HG03097 (cell line): ENCODE results near the gene CHD8.
"Not testable (repeated sequence)": the region's sequence is repeated elsewhere in the genome, so short reads cannot be mapped to it uniquely, and the experiment has no call there.

ENCODE experiments used
- ATAC-seq: cut with Tn5 transposase; IDR thresholded peaks from one replicate; pipeline ENCODE4 v1.9.1; 2021; ENCODE audit not compliant: unreplicated experiment, low FRiP score

The CHD8 gene

GRCh38 chr14:21455912-21456667, at the start of gene CHD8:
Gene CHD8 (minus strand): TSS chr14:21456123. CDS start chr14:21431643, 24,480 bp downstream.
- peak; percentile 95 for ATAC-seq

DNA sequence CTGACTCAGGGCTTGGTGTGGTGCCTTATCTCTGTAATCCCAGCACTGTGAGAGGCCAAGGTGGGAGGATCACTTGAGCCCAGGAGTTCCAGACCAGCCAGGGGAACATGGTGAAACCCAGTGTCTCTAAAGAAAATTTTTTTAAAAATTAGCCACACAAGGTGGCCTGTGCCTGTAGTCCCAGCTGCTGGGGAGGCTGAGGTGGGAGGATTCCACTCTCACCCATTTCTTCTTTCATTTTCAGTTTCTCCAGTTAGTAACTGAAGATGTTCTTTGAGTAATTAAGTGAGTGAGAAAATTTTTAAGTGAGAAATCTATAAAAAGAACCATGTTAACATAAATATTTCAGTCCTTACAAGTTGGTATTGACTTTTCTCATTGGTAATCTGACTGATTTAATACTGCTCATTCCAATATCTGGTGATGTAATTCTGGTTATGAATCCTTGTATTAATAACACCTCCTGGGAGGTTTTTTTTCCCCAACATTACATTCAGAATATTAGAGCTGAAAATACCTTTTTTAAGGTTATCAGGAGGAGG, 49.2 kb upstream of the CHD8 start:
- peak; percentile 50 for ATAC-seq

- ATAC-seq = no peak
Observed at GRCh38 chr14:21503376-21503775, 47.5 kb upstream of the CHD8 start.

DNA sequence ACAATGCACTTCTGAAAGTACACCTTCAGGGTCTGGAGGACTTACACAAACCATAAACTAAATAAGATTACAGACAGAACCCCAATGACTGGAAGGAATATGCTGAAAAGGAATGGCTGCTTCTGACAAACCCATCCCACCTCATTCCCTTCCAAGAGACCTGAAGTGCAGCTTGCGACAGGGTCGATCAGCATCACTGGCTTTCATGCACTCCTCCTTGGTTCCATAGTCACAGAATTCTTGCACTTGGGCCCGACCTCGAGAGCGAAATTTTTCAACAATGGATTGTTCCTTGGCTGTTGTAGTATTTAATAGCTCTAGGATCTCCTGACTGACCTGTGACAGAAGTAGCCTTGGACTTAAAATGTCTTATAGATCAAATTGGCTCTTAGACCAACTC, 45.6 kb upstream of the CHD8 start:
- ATAC-seq = no peak

- no peak for ATAC-seq
Observed at GRCh38 chr14:21498540-21499526, 42.9 kb upstream of the CHD8 start.

GRCh38 chr14:21496453-21496852, 40.5 kb upstream of the CHD8 start:
- ATAC-seq = no peak

DNA sequence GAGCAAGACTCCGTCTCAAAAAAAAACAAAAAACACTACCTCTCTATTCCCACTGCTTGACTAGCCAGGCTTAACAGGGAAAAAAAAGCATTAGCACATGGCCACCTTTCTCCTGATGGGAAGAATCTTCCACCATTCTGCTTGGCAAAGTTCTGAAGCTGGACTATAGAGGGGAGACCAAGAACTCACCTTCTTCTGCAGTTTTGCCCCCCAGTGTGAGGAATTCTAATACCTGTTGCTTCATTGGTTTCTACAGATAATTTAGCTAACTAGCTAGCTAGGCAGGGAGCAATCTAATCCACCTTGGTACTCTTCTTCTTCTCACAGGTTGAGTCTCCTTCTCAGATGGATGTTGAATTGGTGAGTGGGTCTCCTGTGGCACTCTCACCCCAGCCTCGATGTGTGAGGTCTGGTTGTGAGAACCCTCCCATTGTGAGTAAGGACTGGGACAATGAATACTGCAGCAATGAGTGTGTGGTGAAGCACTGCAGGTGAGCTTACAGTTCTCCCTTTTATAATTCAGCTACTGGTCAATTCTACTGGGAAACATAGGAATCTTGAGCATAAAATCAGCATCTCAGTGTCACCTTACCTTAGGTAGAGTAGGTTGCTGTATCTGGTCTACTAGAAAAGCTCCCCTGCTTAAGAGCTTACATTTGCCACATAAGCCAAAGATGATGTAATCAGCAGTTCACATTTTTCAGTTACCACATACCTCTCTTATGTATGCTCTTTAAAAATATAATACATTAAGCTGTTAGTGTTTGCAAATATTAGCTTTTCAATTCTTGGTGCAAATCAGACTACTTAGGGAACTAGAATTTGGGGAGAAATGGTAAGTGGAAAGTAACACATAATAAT, 39.2 kb upstream of the CHD8 start:
- ATAC-seq = no peak

DNA sequence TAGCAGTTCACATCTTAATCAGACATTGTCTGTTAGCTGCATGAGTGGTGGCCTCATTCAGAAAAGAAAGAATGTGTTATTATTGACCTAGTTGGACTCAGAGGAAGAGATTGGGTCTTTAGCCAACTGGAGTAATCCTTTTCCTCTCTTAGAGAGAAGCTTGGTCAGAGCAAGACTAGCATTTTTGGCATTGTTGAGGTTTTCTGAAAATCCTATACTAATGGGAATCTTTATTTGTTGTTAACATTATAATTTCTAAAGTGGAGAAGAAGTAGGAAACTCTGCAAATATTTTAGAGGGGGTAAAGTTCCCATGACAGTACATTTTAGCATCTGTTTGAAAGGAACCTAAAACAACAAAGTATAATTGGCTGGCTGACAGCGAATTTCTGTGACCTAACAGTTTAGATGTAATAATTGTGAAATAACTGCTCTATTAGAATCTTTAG, 30.7 kb upstream of the CHD8 start:
- ATAC-seq = no peak

GRCh38 chr14:21476925-21477681, 21.2 kb upstream of the CHD8 start, which contains the start of the genes RAB2B and TOX4:
Gene RAB2B (minus strand): TSS chr14:21476959. CDS start chr14:21476872, 87 bp downstream.
Gene TOX4 (plus strand): TSS chr14:21477195. CDS start chr14:21477279, 84 bp downstream.
- ATAC-seq = peak; percentile 99

DNA sequence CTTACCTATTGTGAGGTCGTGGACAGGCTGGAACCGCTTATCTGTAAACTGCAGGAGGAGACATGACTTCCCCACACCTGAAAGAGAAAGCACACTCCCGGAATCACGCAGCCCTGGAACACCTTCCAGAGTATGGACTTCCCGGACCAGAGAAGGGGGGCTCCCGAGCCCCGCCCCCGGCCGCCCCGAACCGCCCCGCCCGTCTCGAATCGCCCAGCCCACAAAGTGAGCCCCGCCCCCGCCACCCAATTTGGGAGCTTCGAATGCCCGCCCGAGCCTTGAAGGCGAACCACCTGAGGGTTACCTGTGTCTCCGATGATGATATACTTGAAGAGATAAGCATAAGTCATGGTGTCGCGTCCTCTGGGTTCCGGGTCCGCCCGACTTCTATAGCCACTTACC, 20.6 kb upstream of the CHD8 start:
- ATAC-seq = peak; percentile 31

- ATAC-seq = no peak
Observed at GRCh38 chr14:21475767-21476522, 20.0 kb upstream of the CHD8 start.

- ATAC-seq = no peak
Observed at GRCh38 chr14:21467616-21468015, 11.7 kb upstream of the CHD8 start.

DNA sequence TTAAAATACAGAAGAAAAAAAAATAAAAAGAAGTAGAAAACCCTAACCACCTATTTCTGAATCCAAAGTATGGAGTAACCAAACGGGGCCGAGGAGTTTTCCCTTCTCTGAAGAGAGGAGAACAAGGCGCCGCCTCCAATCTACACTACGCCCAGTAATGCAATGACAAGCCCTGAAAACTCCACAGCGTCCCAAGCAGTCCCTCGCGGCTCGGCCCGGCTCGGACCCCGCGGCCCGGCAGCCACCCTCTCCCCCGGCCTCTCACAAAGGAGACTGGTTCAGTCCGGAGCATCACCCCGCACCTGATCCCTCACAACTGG, 371 bp downstream of the CHD8 start:
- no peak for ATAC-seq

DNA sequence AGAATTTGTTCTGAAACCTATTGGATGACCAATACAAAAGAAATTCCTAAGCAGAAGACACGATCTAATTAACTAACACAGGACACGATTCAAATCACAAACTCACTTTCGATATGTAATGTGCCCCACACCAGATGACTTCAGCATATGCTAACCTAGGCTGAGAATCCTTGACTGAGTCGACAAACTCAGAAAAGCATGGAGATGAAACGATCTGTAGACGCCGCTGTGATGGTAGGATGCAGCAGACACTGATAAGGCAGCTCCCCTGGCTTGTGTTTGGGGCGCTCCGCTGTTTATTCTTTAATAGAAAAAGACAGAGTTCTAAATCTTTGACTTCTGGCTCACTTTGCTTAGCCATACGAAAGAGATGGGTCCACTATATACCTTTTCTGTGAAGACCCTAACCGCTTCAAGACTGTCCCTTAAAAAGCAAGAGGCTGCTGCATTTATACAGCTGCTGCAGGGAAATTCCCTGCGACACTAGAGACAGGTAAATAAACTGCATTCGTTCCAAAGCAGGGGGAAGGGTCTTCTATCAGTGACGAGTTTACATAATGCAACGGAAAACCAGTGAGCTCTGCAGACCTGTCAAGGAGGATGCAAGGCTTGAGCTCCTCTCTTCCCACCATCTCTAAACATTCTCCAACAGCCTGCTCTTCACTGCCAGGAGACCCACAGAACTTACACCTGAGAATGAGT, 929 bp downstream of the CHD8 start:
- no peak for ATAC-seq

DNA sequence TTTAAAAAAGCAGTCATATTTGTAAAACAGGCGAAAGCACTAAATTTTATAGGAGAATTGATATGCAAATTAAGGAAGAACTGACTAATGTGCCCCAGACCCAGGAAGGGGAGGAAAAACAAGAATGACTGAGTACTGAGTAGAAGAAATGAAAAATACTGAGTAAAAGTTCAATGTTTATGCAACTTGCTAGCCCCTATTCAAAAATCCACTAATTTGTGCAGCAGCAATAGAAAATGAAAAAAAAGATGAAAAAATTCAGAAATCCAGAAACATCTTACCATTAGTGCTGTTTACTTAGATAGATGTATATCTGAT, 6.1 kb downstream of the CHD8 start:
- ATAC-seq = no peak

DNA sequence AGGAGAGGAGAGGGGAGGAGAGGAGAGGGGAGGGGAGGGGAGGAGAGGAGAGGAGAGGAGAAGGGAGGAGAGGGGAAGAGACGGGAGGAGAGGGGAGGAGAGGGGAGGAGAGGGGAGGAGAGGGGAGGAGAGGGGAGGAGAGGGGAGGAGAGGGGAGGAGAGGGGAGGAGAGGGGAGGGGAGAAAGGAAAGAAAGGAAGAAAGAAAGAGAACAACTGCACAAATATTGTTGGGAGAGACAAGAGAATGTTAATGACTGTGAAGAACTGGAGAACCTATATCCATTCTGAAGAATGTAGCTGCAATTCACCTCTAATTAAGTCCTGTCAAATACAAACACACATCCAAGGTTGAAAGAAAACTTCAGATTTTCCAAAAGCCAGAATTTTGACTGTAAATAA, 13.3 kb downstream of the CHD8 start:
- not testable (repeated sequence) for ATAC-seq

DNA sequence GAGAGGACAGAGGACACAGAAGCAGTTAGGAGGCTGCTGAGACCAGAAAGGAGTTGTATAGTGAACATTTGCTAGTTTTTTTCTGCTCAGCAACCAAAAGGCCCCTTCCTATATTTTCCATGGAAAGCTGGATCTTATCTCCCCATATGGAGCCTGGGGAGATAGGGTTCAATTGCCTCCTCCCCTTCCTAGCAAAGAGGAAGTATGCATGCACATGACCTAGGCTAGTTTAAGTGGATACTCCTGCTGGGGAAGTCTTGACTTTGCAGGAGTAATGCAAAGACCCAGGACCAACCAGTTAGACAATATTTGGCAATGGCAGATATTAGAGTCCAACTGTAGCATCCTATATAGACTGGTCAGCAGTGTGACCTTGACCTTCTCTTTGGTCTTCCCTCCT, 15.1 kb downstream of the CHD8 start:
- no peak for ATAC-seq
